Hepatocyte (in vitro differentiated cells): ENCODE measurements around the gene HAT1. TPM values are rescaled to one million over a fixed set of nuclear protein-coding genes. Genes with fewer than 3 reads are reported as not detected.

ENCODE experiments used
- DNase-seq: peaks from one replicate; pipeline ENCODE4 v3.0.0-alpha.2; 2016; ENCODE audit warnings: low spot score
- H2AFZ ChIP-seq: fragments of 200-600 bp; sonication (generic); 2 replicates; pipeline ENCODE4 v1.6.0; 2016; ENCODE audit warnings: antibody characterized with exemption, mild to moderate bottlenecking
- H3K27ac ChIP-seq: fragments of 200-600 bp; sonication (generic); 2 replicates; pipeline ENCODE4 v1.5.1; 2016; ENCODE audit warnings: mild to moderate bottlenecking
- H3K27me3 ChIP-seq: fragments of 200-600 bp; sonication (generic); 2 replicates; pipeline ENCODE4 v1.6.1; 2016
- H3K36me3 ChIP-seq: fragments of 200-600 bp; sonication (generic); replicated peaks from 2 replicates; pipeline ENCODE4 v1.5.1; 2016; ENCODE audit warnings: low read depth; ENCODE audit not compliant: insufficient read depth
- H3K4me1 ChIP-seq: fragments of 200-600 bp; sonication (generic); 2 replicates; pipeline ENCODE4 v1.5.1; 2016; ENCODE audit warnings: mild to moderate bottlenecking, moderate library complexity; ENCODE audit not compliant: insufficient read depth
- H3K4me2 ChIP-seq: fragments of 200-600 bp; sonication (generic); 2 replicates; pipeline ENCODE4 v1.6.0; 2016
- H3K4me3 ChIP-seq: fragments of 200-600 bp; sonication (generic); 2 replicates; pipeline ENCODE4 v1.5.1; 2016; ENCODE audit warnings: mild to moderate bottlenecking
- H3K79me2 ChIP-seq: fragments of 200-600 bp; sonication (generic); 2 replicates; pipeline ENCODE4 v1.6.0; 2017; ENCODE audit warnings: mild to moderate bottlenecking
- H3K9me2 ChIP-seq: fragments of 200-600 bp; sonication (generic); replicated peaks from 2 replicates; pipeline ENCODE4 v1.6.0; 2017; ENCODE audit warnings: mild to moderate bottlenecking; ENCODE audit not compliant: insufficient read depth
- H3K9me3 ChIP-seq: fragments of 200-600 bp; sonication (generic); 2 replicates; pipeline ENCODE4 v1.5.1; 2016; ENCODE audit warnings: low read depth, mild to moderate bottlenecking
- H4K20me1 ChIP-seq: fragments of 200-600 bp; sonication (generic); 2 replicates; pipeline ENCODE4 v1.6.0; 2016; ENCODE audit warnings: mild to moderate bottlenecking; ENCODE audit not compliant: insufficient read depth, poor library complexity, severe bottlenecking
- EZH2 ChIP-seq: fragments of 200-600 bp; sonication (generic); IDR thresholded peaks from 2 replicates; pipeline ENCODE4 v1.6.1; 2016; ENCODE audit warnings: antibody characterized with exemption, mild to moderate bottlenecking, borderline replicate concordance
- EZH2phosphoT487 ChIP-seq: fragments of 200-600 bp; sonication (generic); IDR thresholded peaks from one replicate; pipeline ENCODE4 v1.6.1; 2018; ENCODE audit warnings: antibody characterized with exemption, mild to moderate bottlenecking, low read depth, moderate library complexity; ENCODE audit not compliant: unreplicated experiment, severe bottlenecking
- WGBS: methylation state at CpG from one replicate; pipeline ENCODE4 v1.1.6; 2016; ENCODE audit warnings: low lambda C conversion rate; ENCODE audit errors: missing lambda C conversion rate; 5-methylcytosine and 5-hydroxymethylcytosine counted together
- polyA plus RNA-seq: library from polyadenylated mRNA; unstranded; fragments of >200 nt; fragmentation: Nextera tagmentation; extraction: Ambion mirVana; gene quantifications from 2 replicates; pipeline ENCODE4 v1.2.1, GENCODE V29; 2016
- total RNA-seq: library from RNA; depleted of rRNA; stranded (reverse); fragments of >200 nt; gene quantifications from 2 replicates; pipeline ENCODE4 v1.2.3, GENCODE V29; 2014
- TF ChIP-seq, protein P1 (sequence below): fragments of 200-600 bp; sonication (generic); IDR thresholded peaks from 2 replicates; pipeline ENCODE4 v1.5.1; 2016; ENCODE audit warnings: antibody characterized with exemption, mild to moderate bottlenecking; ENCODE audit not compliant: poor library complexity

The HAT1 gene
- total and polyA plus RNA-seq, 2 experiments from 2014 or later, result 35.3 to 54.3 TPM

DNA sequence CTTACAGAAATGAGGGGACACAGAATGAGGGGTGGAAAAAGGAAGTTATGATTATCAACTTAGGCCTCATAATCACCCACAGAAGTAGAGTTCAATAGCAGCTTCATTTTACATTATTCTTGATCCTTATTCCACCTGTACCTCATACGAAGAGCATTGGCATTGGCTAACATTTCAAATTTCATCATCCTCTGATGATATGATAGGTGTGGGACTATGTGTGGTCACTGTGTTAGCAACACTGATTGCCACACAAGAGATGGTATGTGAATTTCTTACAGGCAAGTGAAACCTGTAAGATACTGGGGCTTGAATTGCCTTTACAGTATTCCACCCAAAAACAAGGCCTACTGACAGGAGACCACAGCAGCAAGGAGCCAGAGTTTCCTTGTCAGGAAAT is 14.0 kb upstream of the HAT1 start:
- Histone ChIP-seq H3K4me3 (no peak overlapping the region), H3K36me3 (no peaks in the 10 kb centered on the region), H3K27me3 (peaks cover 15% of the 10 kb centered on the region), H3K27ac (no peak overlapping the region), H3K4me1 (no peaks in the 10 kb centered on the region), H2AFZ (no peak overlapping the region), H3K9me3 (no peaks in the 10 kb centered on the region), H4K20me1 (no peaks in the 10 kb centered on the region), H3K79me2 (no peaks in the 10 kb centered on the region), H3K9me2 (no peaks in the 10 kb centered on the region), H3K4me2 (no peak overlapping the region)
- WGBS, result 95% methylated on average over 1 of the region's 1 CpG
- TF ChIP-seq EZH2phosphoT487, result no peak
- no peak for TF ChIP-seq EZH2
- TF ChIP-seq, protein P1, sequence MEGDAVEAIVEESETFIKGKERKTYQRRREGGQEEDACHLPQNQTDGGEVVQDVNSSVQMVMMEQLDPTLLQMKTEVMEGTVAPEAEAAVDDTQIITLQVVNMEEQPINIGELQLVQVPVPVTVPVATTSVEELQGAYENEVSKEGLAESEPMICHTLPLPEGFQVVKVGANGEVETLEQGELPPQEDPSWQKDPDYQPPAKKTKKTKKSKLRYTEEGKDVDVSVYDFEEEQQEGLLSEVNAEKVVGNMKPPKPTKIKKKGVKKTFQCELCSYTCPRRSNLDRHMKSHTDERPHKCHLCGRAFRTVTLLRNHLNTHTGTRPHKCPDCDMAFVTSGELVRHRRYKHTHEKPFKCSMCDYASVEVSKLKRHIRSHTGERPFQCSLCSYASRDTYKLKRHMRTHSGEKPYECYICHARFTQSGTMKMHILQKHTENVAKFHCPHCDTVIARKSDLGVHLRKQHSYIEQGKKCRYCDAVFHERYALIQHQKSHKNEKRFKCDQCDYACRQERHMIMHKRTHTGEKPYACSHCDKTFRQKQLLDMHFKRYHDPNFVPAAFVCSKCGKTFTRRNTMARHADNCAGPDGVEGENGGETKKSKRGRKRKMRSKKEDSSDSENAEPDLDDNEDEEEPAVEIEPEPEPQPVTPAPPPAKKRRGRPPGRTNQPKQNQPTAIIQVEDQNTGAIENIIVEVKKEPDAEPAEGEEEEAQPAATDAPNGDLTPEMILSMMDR, result no peak
- no peak for DNase-seq

DNA sequence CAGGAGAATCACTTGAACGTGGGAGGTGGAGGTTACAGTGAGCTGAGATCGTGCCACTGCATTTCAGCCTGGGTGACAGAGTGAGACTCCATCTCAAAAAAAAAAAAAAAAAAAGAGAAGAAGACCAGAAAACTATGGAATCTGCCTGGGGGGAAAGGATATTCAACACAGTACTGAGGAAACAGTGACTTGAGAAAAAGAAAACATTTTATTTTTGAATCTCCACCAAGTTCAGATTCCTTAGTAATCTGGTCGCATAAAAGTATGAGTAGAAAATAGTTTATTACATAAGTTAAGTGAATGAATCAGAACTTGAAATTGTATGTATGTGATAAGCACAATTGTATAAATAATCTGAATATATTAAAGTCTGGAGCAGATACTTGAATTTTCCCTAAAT is 13.0 kb upstream of the HAT1 start:
- no peaks in the 10 kb centered on the region for H4K20me1 ChIP-seq
- H3K4me1 ChIP-seq, result no peaks in the 10 kb centered on the region
- WGBS, result 90% methylated on average over 3 of the region's 3 CpGs
- H2AFZ ChIP-seq, result no peak overlapping the region
- H3K27me3 ChIP-seq, result peaks cover 5% of the 10 kb centered on the region
- no peaks in the 10 kb centered on the region for H3K79me2 ChIP-seq
- DNase-seq, result no peak
- H3K4me3 ChIP-seq, result no peak overlapping the region
- H3K9me3 ChIP-seq, result no peaks in the 10 kb centered on the region
- TF ChIP-seq, protein P1, result no peak
- TF ChIP-seq EZH2phosphoT487, result no peak
- no peak for TF ChIP-seq EZH2
- no peaks in the 10 kb centered on the region for H3K36me3 ChIP-seq
- H3K27ac ChIP-seq, result no peak overlapping the region
- H3K4me2 ChIP-seq, result no peak overlapping the region
- H3K9me2 ChIP-seq, result no peaks in the 10 kb centered on the region

DNA sequence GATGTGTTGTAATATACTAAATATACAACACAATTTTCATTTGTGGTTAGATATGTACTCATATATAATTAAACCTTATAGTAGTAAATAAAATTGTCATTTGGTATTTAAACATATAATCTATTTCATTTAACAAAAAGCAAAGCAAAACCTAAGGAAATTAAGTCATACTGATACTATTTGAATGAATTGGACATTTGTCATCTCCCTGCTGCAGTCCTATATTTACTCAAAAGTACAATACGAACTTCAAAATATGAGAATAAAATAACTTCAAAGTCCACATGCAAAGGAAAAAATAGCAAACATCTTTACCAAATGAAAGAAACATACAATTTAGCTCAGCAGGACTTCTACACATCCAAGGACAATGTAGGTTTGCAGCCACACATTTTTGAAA is 11.8 kb upstream of the HAT1 start:
- TF ChIP-seq, protein P1, result no peak
- TF ChIP-seq EZH2phosphoT487 (no peak), EZH2 (no peak)
- Histone ChIP-seq H3K9me2 (no peaks in the 10 kb centered on the region), H3K36me3 (no peaks in the 10 kb centered on the region), H2AFZ (no peak overlapping the region), H3K27me3 (no peaks in the 10 kb centered on the region), H3K27ac (no peak overlapping the region), H3K79me2 (no peaks in the 10 kb centered on the region), H3K9me3 (no peaks in the 10 kb centered on the region), H4K20me1 (no peaks in the 10 kb centered on the region), H3K4me3 (no peak overlapping the region), H3K4me1 (no peaks in the 10 kb centered on the region), H3K4me2 (no peak overlapping the region)
- 93% methylated on average over 1 of the region's 1 CpG for WGBS
- DNase-seq, result no peak

DNA sequence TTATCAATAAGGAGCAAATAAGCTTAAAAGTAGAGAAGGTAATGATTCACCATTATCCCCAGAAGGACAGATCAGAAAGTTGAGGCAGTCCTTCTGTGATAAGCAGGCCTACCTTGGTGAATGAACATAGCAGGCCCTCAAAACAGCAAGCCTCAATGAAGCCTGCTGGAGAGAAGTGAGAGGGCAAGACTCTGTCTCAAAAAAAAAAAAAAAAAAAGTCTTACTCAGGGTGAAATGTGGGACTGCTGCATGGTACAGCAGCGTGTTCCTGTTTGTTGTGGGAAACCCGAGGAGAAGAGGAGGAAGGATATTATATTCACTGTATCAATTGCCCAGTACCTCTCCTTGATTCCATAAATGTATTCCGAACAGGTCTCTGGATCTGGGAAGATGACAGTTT is 8.7 kb upstream of the HAT1 start:
- no peak for DNase-seq
- H3K4me3 ChIP-seq, result no peak overlapping the region
- no peaks in the 10 kb centered on the region for H3K79me2 ChIP-seq
- TF ChIP-seq, protein P1, result no peak
- TF ChIP-seq EZH2 (no peak), EZH2phosphoT487 (no peak)
- H3K36me3 ChIP-seq, result no peaks in the 10 kb centered on the region
- no peak overlapping the region for H3K4me2 ChIP-seq
- H2AFZ ChIP-seq, result no peak overlapping the region
- no peaks in the 10 kb centered on the region for H4K20me1 ChIP-seq
- H3K9me3 ChIP-seq, result no peaks in the 10 kb centered on the region
- H3K4me1 ChIP-seq, result no peaks in the 10 kb centered on the region
- H3K27me3 ChIP-seq, result no peaks in the 10 kb centered on the region
- no peak overlapping the region for H3K27ac ChIP-seq
- 87% methylated on average over 3 of the region's 3 CpGs for WGBS
- no peaks in the 10 kb centered on the region for H3K9me2 ChIP-seq
